Kidney (tissue), 14 donors: ENCODE measurements around the gene DOP1B. TPM values are rescaled to one million over a fixed set of nuclear protein-coding genes. Genes with fewer than 3 reads are reported as not detected.

Experiments
- DNase-seq, 5 donors: peaks; one replicate each; pipeline ENCODE4 v3.0.0-alpha.2; 2013 to 2020
- FAIRE-seq: peaks from 2 replicates; lab custom pipeline; 2012; peaks lifted over from hg19 to GRCh38; lab: Jason Lieb, UNC
- H3K27ac ChIP-seq, 2 donors: one replicate each; pipeline ENCODE4 v1.7.0; 2013; ENCODE audit warnings: low read depth in 2 of 2, low read length in 2 of 2, inconsistent platforms in 1 of 2
- H3K27me3 ChIP-seq: one replicate; pipeline ENCODE4 v1.7.1; 2013; ENCODE audit warnings: low read length, inconsistent platforms; ENCODE audit not compliant: control insufficient read depth, insufficient read depth
- H3K36me3 ChIP-seq, 3 donors: one replicate each; pipeline versions ENCODE4 v1.7.0 to v1.7.1; 2013; ENCODE audit warnings: low read length in 3 of 3, control low read depth in 1 of 3, inconsistent platforms in 1 of 3; ENCODE audit not compliant: insufficient read depth in 3 of 3, control insufficient read depth in 2 of 3
- H3K4me1 ChIP-seq, 3 donors: one replicate each; pipeline versions ENCODE4 v1.7.0 to v1.7.1; 2013; ENCODE audit warnings: low read length in 3 of 3, inconsistent platforms in 1 of 3, low read depth in 1 of 3; ENCODE audit not compliant: control insufficient read depth in 2 of 3, insufficient read depth in 2 of 3
- H3K4me3 ChIP-seq, 3 donors: one replicate each; pipeline versions ENCODE4 v1.7.0 to v1.8.1; 2013; ENCODE audit warnings: low read length in 3 of 3, control low read depth in 1 of 3, inconsistent platforms in 1 of 3
- H3K9ac ChIP-seq, 3 donors: one replicate each; pipeline versions ENCODE4 v1.7.0 to v1.7.1; 2013; ENCODE audit warnings: low read length in 3 of 3, control low read depth in 1 of 3, inconsistent platforms in 1 of 3
- H3K9me3 ChIP-seq, 3 donors: one replicate each; pipeline versions ENCODE4 v1.7.0 to v1.7.1; 2013; ENCODE audit warnings: low read length in 3 of 3, control low read depth in 1 of 3, inconsistent platforms in 1 of 3; ENCODE audit not compliant: control insufficient read depth in 2 of 3, insufficient read depth in 1 of 3
- CTCF ChIP-seq: IDR thresholded peaks from 3 replicates; pipeline ENCODE4 v1.5.1; 2012; ENCODE audit warnings: mild to moderate bottlenecking, moderate library complexity, borderline replicate concordance; ENCODE audit not compliant: insufficient read depth; ENCODE audit errors: extremely low read depth
- intact Hi-C: fragments of 100-400 bp; cut with DNase I; formaldehyde crosslinking; loops from one replicate; pipeline ENCODE4 v1.11.1; 2022
- polyA plus RNA-seq: library from polyadenylated mRNA; stranded (reverse); fragments of 350-450 nt; fragmentation: Illumina TruSeq; extraction: RNeasy Lipid Tissue Mini Kit (QIAGEN cat#74804); gene quantifications from one replicate; pipeline ENCODE4 v1.2.3, GENCODE V29; 2014; ENCODE audit warnings: low read depth, low replicate concordance; ENCODE audit not compliant: insufficient read depth
- total RNA-seq: library from RNA; stranded (reverse); fragmentation: NEBNext Ultra II Directional; extraction: Animal tissue kit (Norgen Biotek cat#: 25700); gene quantifications from one replicate; pipeline ENCODE4 v1.2.1, GENCODE V29; 2021
- donor health status: control.
- donor health status: control.
- donor health status: control.
- donor health status: control.
- donor health status: control.
- donor health status: DM: yes; HTN: yes; CAD: no.
- donor health status: Normal renal cell carcinoma (clear cell type).

The DOP1B gene
- total and polyA plus RNA-seq, 2 donors from 2014 or later = 1.2 to 19.2 TPM

GRCh38 chr21:36163750-36164741 lies 7.4 kb downstream of the DOP1B start:
- no peaks in the 10 kb centered on the region for H3K36me3 ChIP-seq
- peaks cover 0 to 7% (median 0%) of the 10 kb centered on the region in 3 donors for H3K4me1 ChIP-seq
- H3K27me3 ChIP-seq = no peaks in the 10 kb centered on the region
- FAIRE-seq = no peak
- no peak overlapping the region for H3K27ac ChIP-seq
- TF ChIP-seq CTCF = no peak
- DNase-seq = peak in 1 of 5 donors; percentile 37
- intact Hi-C loops = no loop called here
- H3K9ac ChIP-seq = no peak overlapping the region
- no peak overlapping the region for H3K4me3 ChIP-seq
- no peaks in the 10 kb centered on the region for H3K9me3 ChIP-seq

GRCh38 chr21:36165356-36165755 lies 8.7 kb downstream of the DOP1B start:
- H3K27ac ChIP-seq = no peak overlapping the region
- H3K4me1 ChIP-seq = peaks cover 0 to 7% (median 0%) of the 10 kb centered on the region in 3 donors
- H3K9me3 ChIP-seq = no peaks in the 10 kb centered on the region
- no peaks in the 10 kb centered on the region for H3K27me3 ChIP-seq
- DNase-seq (no peak), FAIRE-seq (no peak)
- no peak for TF ChIP-seq CTCF
- H3K4me3 ChIP-seq = no peak overlapping the region
- H3K9ac ChIP-seq = no peak overlapping the region
- no peaks in the 10 kb centered on the region for H3K36me3 ChIP-seq
- intact Hi-C loops = no loop called here

GRCh38 chr21:36166705-36167104 lies 10.1 kb downstream of the DOP1B start:
- FAIRE-seq (no peak), DNase-seq (peak in 4 of 5 donors; percentile 56 to 80 (median 69))
- H3K27me3 ChIP-seq = no peaks in the 10 kb centered on the region
- H3K9me3 ChIP-seq = no peaks in the 10 kb centered on the region
- peak overlapping the region in 1 of 2 donors; percentile 57 for H3K27ac ChIP-seq
- no peak overlapping the region for H3K9ac ChIP-seq
- no peak for TF ChIP-seq CTCF
- H3K4me1 ChIP-seq = peaks cover 0 to 7% (median 0%) of the 10 kb centered on the region in 3 donors
- no peaks in the 10 kb centered on the region for H3K36me3 ChIP-seq
- H3K4me3 ChIP-seq = no peak overlapping the region
- intact Hi-C loops = no loop called here
